PFSK-1 (cell line): ENCODE results near the gene SAP130.

Experiments used
- SIN3A ChIP-seq: IDR thresholded peaks from 2 replicates; pipeline ENCODE4 v1.6.1; 2012; ENCODE audit warnings: mild to moderate bottlenecking, low read length, moderate library complexity, borderline replicate concordance; ENCODE audit not compliant: insufficient read depth
- TAF1 ChIP-seq: IDR thresholded peaks from 2 replicates; pipeline ENCODE4 v1.6.1; 2012; ENCODE audit warnings: low read length, control low read depth, borderline replicate concordance; ENCODE audit not compliant: insufficient read depth

GRCh38 chr2:128027801-128028667 lies at the start of gene SAP130:
- TF ChIP-seq SIN3A (no peak), TAF1 (no peak; the same call in 1 of the 2 replicates)
